ENCODE results near the gene TSPAN32.

Gene TSPAN32

DNA sequence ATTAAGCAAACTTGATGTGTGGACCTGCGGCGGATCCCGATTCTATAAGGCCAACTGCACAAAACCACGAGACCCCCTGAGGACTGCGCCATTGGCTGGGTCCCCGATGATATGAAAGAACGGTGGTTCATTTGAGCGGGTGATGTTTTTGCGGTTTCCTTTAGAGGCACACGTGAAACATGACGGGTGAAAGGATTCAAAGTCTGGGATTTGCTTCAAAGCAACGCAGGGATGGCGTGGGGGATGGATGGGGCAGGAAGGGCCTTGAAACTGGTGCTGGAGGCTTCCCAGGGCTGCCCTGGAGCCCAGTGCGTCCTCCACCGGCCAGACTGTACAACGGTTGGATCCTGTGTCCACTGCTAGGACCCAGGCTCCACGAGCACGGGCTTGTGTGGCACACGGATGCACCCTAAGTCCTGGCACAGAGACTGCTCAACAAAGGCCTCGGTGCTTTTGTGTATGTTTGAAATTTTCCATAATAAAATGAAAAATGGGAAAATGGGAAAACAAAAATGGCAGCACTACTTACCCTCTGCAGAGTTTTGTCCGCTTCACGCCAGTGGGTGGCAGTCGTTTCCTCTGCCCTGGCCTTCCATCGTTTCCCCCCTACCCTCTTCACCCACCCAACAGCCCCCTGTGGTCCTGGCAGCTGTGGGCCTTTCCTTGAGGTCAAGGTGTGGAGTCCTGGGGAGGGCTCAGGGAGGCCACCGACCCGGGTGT, 35.1 kb upstream of the TSPAN32 start:
- FAIRE-seq, result no peak
- no peak for DNase-seq (ENCODE audit: insufficient read length, low spot score)

DNA sequence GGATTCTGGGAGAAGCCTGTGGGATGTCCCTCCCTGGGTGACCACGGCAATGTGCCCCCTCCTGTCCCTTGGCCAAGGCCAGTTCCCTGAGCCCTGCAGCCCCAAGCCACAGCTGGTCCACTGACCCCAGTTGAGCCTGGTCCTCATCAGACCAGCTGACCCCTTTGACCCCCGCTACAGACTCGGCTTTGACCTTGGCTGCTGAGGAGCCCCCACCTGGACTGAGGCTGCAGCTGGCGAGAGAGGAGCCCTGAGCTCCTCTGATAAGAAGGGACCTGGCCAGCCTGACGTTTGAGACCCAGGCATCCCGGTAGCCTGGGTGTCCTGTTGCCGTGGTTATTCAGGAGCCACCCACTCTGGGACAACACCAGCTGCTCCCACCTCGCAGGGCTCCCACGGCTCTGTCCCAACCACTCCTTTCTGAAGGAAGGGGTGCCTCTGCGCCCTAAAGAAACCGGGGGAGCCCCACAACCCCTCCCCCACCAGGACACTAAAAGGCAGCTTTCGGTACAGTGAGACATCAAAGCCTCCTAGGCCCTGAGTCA, 34.4 kb upstream of the TSPAN32 start:
- no peak for DNase-seq (ENCODE audit: insufficient read length, low spot score)
- FAIRE-seq, result no peak

DNA sequence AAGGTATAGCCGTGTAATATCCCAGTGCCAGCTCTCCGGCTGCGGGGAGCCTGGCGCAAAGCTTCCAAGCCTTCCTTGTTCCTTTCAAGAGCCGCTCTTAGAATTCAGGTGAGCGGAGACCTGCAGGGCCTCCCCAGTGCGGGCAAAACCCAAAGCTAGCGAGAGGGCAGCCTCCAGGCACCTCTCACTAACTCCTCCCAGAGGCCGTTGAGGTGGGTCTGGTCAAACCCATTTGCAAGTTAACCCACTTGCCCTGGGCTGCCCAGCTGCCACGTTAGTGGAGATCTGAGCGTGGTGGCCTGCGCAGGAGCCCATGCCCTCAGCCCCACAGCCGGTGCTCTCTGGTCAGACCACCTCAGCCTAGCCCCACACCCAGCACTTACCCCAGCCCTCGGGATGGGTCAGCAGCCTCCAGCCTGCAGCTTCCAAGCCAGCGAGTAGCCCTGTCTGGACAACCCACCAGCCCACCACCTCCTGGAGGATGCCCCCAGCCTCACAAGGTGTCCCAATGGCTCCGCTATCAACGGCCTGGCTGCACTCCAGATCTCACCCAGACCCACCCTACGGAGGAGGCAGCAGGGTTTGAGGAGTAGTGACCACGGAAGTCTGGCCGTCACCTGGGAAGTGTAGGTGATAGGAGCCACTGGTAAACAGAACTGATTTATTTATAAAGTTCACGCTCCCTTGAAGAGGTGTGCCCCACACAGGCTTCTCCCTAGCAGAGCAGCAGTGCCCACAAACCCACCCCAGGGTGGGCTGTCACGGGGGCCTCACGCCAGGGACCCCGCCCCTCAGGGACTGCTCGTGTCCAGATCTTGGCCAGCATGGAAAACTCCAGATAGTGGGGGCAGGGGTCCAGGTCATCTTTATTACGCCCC, 33.7 kb upstream of the TSPAN32 start:
- DNase-seq (ENCODE audit: insufficient read length, low spot score), result no peak
- FAIRE-seq, result no peak

DNA sequence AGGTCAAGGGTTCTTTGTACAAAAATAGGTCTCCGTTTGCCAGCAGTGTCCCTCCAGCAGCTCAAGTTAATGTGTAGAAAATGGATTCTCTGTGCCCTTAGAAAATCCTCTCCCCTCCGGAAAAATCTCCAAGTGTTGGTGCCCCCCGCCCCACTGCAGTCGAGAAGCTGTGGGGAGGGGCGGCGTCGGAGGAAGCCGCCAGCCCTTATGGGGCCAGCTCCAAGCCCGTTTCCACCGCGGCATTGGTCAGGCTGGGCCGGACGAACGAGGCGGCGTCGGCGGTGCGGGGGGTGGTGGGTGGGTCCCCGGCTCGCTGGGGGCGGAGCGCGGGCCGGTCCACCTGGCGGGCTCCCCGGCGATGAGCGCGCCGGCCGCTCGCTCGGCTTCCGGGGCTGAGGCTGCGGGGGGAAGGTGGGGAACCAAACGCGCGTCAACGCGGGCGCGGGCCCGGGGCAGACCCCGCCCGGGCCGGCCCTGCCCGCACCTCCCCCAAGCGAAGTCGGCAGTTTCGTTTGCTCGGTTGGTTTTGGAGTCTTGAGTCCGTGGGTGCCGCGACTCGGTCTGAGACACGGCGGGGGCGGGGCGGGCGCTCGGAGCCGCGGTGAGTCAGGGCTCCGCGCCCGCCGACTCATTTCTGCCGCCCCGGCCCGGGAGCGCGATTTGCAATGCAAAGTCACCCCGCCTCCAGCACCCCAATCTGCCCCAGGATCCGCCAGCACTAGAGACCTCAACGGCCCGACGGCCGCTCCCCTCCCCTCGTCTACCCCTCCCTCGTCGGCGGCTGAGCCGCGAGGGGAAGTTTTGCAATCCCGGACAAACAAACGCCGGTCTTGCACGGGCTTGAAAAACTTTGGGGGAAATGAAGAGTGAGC, 32.8 kb upstream of the TSPAN32 start:
- DNase-seq (ENCODE audit: insufficient read length, low spot score) (peak; percentile 59), FAIRE-seq (peak; percentile 82)

DNA sequence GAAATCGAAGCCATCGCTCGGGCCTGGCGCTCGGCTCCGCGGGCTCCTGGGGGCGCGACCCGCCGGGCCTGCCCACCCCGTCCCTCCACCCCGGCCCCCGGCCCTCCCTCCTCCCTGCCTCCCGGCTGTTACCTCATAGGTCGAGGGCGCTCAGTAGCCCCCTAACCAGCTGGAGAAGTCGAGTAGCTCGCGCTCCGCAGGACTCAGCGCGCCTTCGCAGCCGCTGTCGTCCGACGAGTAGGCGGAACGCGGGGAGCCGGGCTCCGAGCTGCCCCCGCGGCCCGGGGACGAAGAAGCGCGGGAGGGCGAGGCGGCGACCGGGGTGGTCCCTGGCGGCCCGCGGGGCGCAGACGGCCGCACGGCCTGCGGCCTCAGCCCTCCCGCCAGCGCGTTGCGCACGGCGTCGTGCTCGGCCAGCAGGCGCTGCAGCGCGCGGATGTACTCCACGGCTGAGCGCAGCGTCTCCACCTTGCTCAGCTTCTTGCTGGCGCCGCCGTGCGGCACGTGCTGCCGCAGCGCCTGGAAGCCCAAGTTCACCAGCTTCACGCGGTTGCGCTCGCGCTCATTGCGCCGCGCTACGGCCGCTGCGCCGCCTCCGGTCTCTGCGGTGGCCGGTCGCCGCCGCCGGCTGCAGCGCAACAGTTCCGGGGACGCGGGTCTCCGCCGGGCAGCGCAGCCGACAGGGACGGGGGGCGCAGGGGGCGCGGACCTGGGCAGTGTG, 32.1 kb upstream of the TSPAN32 start:
- DNase-seq (ENCODE audit: insufficient read length, low spot score), result no peak
- FAIRE-seq, result no peak

DNA sequence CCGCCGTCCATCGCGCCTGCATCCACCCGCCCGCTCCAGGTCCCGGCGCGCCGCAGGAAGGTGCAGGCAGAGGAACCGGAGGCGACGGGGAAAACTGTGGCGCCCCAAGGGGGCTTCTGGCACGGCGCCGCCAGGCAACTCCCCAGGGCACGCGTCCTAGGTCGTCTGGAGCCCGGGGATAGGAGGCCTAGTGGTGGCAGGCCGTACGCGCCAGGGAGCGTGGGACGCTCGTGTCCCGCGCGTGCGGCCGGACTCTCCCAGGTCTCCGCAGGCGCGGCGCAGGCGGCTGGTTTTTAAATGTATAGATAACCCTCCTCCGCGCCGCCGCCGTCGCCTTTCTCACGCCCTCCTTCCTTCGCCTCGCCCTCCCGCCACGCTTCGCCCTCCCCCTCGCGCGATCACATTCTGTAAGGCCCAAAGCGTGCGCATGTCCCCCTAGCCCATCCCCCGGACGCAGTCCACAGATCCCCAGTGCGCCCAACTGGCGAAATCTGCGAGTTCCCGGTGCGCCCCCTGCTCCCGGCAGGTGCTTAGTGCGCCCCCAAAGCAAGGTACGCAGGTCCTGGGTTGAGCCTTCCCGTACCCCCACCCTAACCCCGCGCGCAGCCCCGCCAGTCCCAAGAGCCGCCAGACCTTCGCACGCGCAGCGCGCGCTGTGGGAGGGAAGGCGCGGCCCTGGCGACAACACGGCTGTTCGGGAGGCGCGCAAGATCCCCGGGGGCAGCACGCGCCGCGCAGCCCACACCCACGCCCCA, 31.3 kb upstream of the TSPAN32 start, which contains the start of gene ASCL2:
TSS of gene ASCL2 (minus strand) at position 267 of the 755 bp plus-strand sequence. CDS start at position 11, 256 bp downstream.
- DNase-seq (ENCODE audit: insufficient read length, low spot score), result no peak
- FAIRE-seq, result no peak

DNA sequence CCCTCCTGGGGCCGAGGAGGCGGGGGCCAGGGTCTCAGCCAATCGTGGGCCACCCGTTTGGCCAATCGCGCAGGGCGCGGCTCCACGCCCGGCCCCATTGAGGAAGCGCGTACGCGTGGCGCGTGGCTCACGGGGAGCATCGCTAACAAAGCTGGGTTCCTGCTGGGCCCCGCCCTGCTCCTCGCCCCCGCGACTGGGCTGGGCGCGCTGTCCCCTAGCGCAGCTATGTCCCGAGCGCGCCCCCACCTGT, 30.8 kb upstream of the TSPAN32 start:
- DNase-seq (ENCODE audit: insufficient read length, low spot score) (no peak), FAIRE-seq (no peak)

DNA sequence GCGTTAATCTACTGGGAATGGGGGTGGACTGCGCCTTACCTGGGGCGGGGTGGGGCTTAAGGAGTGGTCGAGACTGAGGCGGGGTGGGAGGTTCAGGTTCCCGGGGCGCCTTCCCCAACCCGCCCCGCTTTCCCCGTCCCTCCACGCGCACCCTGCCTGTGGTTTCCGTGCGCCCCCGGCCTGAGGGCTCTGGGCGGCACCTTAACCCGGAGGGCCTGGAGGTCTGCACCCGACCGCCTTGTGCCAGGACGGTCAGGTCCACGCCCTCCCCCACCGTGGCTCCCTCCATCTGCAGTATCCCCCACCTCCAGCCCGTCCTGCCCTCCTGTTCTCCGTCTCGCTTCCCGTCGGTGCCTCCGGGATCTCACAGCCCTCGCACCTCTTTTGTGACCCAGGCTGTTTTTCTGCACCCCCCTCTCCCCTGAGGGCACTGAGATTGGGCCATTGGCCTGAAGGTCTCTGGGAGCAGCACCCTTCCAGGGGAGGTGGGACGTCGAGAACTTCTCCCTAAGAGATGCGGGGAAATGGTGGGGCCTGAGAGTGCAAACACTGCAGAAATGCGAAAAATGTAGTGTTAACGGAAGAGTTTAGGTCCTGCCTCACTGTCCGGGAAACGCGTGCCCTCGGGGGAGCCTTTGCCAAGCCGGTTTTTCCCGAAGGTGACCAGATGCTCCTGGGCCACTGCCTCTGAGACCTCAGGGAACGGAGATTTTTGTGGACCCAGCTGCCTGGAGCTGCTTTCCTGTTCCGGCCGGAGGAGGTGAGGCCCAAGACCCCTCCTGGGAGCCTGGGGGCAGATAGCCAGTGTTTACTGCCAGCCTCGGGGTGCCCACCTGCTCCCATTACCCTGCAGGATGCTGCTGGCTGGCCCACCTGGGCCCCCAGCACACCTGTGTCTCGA, 30.2 kb upstream of the TSPAN32 start:
- FAIRE-seq, result no peak
- no peak for DNase-seq (ENCODE audit: insufficient read length, low spot score)

DNA sequence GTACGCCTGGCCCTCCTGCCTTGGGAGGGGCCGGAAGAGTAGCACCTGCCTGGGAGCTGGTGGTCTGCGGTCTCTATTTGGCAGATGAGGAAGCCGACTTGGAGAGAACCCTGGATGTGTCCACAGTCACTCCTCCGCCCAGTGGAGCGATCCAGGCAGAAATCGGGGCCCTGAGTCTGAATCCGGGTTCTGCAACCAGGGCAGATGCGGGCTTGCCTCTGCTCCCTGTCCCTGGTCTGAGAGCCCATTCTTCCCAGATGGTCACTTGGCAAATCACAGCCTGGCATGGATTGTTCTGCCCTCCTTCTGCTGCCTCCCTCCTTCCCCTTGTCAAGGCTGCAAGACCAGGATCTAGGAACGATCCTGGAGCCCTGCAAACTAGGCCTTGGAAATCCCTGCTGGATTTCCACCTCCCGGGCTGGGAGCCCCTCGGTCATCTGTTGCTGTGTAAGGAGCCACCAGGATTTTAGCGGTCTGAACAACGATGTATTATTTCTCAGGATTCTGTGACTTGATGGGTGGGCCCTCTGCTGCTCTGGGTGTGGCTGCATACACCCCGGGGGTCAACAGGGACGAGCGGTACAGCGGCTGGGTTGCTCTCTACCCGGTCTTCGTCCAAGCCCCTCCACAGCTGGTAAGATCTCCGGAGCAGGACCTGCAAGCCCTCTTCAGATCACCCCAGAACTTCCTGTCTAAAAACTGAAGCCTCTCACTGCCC, 29.4 kb upstream of the TSPAN32 start:
- FAIRE-seq (no peak), DNase-seq (ENCODE audit: insufficient read length, low spot score) (no peak)

DNA sequence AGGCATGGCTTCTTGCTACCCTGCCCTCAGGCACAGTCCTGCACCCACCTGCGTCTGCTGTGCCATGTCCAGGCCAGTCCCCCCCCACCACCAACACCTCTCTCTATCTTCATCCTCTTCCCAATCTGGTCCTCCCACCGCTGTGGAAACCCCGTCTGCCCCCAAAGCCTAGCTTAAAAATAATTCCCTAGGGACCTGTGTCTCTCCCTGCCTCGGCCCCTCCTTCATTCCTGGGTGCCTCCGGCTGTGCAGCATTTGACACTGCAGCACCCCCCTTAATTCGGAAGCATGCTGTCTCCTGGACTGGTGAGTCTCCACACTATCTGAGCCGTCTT, 28.9 kb upstream of the TSPAN32 start:
- DNase-seq (ENCODE audit: insufficient read length, low spot score) (no peak), FAIRE-seq (no peak)

DNA sequence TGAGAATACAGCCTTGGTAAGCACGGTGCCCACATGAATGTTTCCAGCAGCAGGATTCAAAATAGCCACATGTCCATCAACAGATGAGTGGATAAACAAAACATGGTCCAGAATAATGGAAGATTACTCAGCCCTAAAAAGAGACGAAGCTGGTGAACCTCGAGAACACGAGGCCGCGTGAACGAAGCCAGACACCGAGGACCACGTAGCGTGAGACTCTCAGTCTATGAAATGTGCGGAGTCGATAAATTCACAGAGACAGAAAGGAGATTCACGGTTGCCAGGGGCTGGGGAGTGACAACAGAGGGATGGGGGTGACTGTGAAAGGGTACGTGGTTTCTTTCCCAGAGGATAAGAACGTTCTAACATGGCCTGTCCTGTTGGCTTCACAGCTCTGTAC, 28.5 kb upstream of the TSPAN32 start:
- no peak for FAIRE-seq
- DNase-seq (ENCODE audit: insufficient read length, low spot score), result no peak

DNA sequence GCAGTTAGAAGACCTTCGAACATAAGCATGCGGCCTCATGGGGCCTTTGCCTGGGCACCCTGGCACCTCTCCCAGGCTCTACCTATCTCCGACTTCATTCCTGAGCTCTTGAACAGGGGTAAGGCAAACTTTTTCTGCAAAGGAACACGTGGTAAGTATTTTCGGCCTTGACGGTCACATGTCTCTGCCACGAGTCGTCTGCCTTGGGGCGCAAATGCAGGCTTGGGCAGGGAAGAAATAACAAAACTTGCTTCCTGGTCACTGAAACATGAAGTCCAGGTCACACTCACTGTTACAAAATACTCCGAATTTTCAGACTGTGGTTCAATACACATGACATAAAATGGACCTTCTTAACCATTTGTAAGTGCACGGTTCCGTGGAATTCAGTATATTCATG, 28.0 kb upstream of the TSPAN32 start:
- FAIRE-seq (no peak), DNase-seq (ENCODE audit: insufficient read length, low spot score) (no peak)

DNA sequence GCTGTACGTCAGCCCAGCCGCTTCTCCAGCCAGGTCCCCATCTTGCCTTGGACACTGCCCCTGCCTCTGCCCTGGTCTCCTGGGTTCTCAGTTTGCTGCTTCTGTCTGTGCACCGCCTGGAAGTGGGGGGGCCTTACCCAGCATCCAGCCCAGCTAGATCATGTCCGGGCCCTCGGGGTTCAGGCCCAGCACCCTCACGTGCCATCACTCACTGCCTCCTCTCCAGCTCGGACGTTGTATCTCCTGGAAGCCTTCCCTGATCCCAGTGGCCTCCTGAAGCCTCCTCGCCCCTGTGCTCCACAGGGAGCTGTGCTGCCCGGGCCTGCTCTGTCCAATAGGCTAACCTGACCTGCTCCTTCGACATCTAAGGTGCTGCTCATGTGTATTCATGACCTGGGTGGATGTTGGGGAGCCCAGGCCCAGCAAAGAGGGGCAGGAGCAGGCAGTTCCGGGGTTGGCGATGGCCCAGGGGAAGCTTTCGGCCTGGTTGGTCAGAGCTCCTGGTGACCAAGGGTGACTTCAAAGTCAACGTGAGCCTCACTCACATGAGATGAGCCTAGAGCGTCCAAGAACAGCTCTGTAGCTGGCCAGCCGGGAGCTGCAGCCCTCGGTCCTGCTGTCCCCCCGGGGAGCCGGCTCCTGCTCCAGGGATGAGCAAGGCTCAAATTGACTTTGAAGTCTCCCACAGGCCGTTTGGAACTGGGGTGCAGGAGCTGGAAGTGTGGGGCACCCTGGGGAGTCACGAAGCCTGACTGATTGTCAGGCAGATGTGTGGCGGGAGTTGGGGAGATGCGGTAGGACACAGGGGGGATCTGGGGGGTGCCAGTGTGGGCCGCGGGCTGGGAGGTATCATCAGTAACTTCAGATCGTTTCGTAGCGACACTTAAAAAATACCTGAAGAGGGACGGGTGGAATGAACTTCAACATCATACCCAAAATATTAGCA, 26.2 kb upstream of the TSPAN32 start:
- no peak for FAIRE-seq
- DNase-seq (ENCODE audit: insufficient read length, low spot score), result no peak

DNA sequence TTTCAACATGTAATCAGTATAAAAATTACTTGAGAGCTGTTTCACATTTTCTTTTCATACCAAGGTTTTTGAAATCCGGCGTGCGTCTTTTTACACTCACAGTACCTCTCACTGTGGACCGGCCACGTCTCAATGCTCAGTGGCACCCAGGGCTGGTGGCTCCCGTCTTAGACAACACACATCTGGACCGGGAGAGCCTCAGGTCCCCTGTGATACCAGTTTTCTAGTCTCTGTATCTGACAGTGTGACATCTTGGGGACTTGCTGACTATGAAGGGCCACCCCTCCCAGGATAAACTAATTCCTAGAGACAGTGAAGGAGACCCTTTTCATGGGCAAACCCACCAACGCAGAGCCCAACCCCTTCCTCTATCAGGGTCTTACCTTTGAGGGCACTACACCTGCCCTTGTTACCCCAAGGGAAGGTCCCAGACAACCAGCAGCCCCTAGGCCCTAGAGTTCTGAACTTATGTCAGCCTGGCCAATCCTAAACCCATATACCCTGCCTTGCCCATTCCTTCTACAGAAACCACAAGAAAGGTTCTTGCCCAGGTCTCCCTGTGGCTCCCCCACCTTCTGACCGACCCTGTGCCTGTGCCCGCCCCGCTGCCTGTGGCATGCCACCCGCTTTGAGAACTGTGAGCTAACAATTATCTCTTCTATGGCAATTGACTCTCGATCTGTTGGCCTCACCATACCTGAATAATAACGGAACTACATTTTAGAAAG, 25.4 kb upstream of the TSPAN32 start:
- DNase-seq (ENCODE audit: insufficient read length, low spot score), result no peak
- no peak for FAIRE-seq

DNA sequence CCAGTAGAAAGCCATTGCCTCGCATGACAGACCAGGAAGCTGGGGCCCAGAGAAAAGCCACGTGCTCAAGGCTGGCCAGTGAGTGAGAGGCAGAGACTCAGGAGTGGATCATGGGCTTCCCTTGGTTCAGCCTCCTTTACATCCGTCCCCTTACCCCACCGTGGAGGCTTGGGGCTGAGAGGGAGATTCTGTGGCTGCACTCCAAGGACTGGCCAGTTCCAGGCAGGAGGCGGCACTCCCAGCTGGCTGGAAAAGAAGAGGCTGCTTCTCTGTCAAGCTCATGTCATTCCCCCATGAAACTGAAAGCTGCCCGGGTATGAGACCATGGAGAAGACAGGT, 24.8 kb upstream of the TSPAN32 start:
- DNase-seq (ENCODE audit: insufficient read length, low spot score) (no peak), FAIRE-seq (no peak)

DNA sequence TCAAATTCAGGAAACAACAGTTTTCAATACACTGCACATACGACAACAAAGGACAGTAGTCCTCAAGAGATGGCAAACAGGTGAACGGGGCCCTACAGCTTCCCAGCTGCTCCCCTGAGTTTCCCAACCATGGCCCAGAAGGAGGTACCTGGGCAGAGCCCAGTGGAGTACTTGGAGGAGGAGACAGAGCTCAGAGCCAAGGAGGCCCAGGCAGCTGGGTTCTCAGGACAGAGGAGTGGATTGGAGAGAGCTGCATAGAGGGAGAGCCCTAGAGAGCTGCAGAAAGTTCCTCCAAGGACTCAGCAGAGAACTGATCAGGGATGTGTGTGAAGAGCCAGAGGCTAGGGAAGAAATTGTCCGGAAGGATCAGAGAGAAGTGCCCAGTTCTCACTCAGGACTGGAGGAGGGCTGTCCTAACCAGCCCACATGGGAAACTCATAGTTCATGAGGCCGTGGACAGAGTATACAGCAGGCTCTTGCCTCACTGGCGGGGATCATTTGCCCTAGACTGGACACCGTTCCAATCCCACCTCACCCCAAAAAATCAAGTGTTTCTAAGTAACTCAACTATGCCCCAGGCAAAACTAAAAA, 23.8 kb upstream of the TSPAN32 start:
- DNase-seq (ENCODE audit: insufficient read length, low spot score), result no peak
- no peak for FAIRE-seq
